Measurements from ENCODE around the gene KMT2D.
A peak's percentile ranks its signal among the peaks of the same experiment; 100 is the strongest.

Gene KMT2D

DNA sequence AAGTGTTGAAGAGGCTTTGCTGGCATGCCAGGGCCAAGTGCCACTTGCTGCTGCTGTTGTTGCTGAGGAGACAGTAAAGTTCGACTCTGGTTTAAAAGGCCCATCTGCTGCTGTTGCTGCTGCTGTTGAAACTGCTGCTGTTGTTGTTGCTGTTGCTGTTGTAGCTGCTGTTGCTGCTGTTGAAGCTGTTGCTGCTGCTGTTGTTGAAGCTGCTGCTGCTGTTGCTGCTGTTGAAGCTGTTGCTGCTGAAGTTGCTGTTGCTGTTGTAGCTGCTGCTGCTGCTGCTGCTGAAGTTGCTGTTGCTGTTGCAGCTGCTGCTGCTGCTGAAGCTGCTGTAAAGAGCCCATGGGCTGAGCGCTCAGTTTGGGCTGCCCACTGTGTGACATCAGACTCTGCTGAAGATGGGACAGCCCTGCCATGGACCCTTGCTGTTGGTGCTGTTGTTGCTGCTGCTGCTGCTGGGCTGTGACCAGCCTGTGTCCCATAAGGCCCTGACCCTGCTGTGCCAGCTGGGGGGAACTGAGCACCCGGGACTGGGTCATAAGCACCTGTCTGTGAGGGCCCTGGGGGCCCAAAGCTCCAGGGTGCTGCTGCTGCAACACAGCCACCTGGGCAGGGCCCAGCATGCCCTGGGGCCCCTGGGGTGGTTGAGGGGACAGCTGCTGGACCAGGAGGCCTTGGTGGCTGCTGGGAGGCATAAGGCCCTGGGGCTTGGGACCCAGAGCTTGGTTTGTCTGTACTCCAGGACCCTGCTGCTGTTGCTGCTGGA, 27.7 kb downstream of the KMT2D start:
- no peak for DNase-seq

DNA sequence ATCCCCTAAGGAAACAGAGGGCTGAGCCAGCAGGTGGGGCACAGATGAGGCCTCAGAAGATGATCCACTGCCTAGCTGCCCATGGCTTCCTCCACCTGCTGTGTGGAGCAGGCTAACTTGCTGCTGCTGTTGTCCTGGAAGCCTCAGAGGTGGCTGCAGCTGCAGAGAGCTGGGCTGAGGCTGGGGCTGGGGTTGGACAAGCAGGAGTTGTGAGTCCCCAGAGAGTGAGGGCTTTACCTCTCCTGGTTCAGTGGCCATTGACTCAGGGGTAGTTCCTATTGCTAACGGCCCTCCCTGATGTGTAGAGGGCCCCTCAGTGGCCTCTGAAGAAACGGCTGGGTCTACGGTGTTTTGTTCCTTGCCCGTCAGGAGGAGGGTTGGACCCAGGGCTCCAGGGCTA, 28.3 kb downstream of the KMT2D start:
- DNase-seq: no peak

DNA sequence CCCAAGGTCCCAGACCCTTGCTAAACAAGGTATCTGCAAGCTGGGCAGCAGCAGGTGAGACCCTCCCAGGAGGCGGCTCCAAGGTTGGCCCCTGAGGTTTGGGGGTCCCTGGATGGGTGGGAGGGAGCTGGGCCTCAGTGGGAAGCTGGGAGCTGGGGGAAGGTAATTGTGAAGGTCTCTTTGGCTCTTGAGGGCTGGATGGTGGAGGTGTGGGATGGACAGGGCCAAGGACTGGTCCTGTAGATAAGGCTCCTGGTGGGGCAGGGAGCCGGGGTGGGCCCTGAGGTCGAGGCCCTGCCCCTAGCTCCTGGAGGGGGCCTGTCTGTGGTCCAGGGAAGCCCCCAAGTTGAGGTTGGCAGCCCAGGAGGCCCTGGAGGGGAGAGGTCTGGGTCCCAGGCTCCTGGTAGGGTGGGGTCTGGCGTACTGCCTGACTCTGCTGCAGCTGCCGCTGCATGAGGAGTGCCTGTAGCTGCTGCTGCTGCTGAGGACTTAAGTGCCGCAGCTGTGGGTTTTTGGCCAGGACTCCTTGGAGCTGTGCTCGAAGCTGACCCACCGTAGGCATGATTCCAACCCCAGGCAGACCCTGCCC, 28.9 kb downstream of the KMT2D start:
- no peak for DNase-seq

DNA sequence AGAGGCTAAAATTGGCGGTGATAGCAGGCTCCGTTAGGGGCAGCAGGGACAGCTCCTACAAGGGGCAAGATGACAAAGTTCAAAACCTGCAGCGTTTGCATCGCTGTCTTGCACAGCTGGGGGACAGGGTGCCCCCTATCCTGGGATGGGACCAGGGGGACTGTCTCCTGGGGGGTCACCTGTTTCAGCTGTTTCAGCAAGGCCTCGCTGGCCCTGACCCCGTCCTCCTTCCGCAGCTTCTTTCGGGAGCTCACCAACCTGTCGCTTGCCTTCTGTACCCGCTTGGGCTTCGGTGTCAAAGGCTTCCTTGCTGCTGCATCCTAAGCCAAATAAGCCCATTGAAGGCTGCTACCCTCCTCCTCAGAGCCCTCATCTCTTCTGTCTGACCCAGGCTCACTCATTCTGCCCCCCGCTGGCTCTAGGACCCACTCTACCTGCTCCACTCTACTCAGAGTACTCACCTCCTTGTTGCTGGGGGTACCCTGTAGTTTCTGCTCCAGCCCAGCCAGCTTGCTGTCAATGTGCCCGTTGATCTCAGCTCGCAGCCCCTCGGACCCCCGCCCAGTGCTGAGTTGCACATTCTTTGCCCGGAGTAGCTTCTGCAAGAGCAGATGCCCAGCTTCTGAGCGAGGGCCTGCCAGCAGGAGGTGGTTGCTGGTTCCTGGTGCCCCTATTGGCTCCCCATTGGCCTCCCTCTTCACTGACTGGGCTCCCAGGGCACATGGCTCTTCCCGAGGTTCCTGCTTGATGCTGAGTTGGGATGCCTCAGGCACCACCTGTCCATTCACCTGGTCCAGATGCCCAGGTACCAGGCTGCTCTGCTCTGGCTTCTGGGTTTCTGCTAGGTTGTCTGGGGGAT, 29.7 kb downstream of the KMT2D start:
- DNase-seq: no peak

DNA sequence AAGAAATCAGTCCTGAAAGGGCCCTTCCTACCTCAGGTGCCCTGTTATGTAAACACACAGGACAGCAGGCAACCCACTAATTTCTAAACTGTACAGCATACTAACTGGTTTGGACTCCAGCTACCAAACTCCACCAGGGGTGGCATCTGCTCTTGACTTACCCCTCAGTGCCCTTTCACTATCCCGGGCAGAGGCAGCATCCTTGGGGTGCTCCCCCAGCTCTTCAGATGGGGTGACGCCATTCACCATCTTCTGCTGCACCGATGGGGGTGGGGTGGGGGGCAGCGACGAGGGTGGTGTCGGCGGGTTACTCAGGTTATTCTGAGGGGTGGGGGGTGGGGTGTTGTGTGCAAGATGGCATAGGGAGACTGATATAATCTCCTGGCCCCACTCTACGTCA, 30.5 kb downstream of the KMT2D start:
- DNase-seq: no peak

DNA sequence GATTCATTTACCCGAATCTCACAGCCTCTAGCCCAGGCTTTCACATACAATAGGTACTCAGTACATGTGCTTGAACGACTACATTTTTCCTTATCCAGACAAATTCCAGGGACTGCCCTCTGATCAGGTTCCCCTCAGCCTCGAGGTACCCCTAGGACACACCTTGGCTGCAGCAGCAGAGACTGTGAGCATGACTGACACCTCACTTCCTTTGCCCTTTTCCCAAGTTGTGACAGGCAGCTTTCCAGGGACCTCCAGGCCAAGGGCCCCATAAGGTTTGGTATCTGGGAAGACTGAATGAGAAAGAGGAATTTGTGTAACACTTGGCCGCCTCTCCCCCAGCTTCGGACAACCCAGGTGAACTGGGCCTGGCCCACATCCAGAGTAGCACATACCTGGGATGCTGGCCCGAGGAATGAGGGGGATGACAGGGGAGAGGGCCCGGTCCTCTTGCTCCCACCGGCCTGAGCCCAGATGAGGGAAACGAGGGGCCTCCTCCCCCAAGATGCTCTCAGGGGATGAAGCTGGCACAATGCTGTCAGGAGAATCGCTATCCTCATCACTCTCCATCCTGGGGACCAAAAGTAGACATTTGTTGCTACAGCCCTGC, 31.8 kb downstream of the KMT2D start:
- DNase-seq: no peak

DNA sequence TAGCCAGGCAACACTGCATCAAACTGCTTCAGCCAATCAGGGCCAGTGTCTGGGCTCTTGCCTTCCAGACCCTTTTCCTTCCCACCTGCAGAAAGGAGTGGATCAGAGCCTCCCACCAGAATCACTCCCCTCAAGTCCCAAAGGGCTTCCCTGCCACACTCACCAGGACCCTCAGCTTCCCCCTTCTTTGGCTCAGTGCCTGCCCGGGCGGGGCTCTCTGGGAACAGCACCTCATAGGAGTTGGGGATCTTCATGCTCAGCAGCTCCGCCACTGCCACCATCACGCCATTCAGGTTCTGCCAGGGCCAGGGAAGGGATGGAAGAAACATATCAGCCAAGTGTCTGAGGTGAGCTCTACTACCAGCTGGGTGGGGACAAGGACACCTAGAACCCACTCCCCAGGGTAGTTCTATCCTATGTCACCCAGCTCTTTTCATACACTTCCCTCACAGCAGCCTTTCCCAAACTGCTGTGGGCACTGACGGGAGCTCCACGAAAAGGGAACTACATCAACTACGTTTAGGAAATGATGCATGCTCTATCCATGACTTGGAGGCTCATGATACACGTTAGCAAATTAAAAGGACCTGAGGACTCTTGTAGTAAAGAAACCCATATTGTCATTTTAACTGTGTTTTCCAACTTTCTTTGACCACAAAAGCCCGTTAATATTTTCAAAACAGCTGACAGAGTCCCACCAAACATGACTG, 32.6 kb downstream of the KMT2D start:
- no peak for DNase-seq

DNA sequence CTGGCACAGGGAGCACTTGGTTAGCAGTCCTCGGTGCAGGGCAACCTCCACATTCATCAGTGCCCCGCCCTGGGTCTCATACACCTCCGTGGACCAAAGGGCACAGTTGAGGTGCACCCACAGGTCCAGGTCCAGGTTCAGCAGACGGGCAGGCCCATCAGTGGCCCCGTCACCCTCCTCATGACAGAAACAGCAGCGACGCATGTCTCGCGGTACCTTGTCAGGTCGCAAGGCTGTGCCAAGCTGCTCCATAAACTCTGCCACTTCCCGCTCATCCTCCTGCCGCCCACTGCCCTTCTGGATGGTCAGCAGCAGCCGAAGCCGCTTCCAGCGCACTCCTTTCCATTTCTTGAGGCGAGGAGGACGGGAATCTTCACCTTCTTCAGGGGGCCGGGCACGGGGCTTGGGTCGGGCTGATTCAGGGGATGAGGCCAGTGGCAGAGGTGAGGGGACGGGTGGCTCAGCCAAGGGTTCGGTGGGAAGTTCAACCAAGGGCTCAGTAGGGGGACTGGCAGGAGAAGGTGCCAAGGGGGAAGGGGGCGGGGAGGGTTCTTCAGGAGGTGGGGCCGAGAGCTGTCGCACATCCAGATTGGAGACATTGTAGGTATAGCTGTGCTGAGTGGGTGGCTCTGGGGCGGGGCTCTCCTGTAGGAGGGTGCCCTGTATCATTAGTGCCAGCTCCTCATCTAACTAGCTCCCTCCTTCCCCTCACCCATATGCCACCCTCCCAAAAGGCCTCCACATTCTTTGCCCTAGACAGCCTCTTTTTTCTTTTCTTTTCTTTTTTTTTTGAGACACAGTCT, 33.7 kb downstream of the KMT2D start:
- no peak for DNase-seq

DNA sequence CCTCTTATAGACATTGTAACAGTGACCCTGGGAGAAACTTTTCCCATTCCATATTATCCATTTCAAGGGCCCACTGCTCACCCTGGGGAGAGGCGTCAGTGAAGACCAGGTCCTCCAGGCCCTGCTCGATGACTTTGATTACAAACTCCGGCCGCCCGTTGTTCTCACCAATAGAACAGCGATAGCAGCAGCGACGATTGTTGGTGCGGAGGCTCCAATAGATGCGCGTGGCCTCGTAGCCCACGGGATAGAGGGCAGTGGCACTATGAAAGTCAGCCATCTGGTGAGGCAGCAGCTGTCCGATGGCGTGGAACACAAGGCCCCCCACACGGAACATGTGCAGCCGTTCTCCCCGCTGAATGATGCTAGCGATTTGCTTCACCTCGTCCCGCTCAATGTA, 34.5 kb downstream of the KMT2D start:
- DNase-seq: no peak

DNA sequence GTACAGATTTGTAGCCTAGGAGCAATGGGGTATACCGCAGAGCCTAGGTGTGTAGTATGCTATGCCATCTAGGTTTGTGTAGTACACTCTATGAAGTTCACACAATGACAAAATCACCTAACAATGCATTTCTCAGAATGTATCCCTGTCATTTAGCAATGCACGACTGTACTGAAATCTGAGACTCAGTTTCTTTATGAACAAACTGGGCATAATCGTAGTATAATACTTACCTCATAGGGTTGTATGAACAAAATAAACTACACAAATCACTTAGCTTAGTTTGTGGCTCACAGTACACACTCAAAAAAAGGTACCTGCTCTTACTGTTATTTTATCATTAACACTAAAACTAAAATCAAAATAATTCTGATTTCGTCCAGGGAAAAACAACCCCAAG, 35.1 kb downstream of the KMT2D start:
- no peak for DNase-seq

DNA sequence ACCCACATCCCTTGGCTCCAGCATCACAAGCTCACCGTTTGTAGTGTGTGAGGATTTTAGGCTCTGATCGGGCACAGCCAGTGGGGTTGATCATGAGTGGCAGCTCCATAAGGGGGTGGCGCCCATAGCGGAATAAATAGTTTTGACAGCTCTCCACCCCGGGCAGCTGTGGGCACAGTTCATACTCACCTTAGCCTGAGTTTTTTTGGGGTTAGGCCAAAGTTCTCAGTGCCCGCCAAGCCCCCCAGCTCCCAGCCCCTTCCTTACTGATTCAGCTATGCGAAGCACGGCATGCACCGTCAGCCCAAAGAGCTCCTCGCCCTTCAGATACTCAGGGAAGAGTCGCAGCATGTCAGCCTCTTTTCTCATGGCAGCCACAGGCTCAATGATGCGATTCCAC, 36.1 kb downstream of the KMT2D start:
- DNase-seq: no peak

DNA sequence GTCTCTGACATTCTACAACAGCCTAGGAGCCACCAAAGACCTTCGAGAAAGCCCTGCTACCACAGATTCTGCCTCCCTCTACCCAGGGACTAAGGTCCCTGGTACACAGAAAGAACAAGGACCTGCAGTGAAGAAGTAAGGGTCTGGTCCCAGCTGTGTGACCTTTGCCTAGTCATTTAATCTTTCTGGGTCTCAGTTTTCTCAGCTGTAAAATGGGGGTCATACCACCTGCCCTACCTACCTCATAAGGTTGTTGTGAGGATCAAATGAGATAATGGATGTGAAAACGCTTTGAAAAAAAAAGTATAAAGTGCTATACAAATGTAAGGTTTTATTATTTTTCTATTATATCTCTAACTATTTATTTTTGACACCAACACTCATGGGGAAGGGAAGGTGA, 36.8 kb downstream of the KMT2D start:
- no peak for DNase-seq

DNA sequence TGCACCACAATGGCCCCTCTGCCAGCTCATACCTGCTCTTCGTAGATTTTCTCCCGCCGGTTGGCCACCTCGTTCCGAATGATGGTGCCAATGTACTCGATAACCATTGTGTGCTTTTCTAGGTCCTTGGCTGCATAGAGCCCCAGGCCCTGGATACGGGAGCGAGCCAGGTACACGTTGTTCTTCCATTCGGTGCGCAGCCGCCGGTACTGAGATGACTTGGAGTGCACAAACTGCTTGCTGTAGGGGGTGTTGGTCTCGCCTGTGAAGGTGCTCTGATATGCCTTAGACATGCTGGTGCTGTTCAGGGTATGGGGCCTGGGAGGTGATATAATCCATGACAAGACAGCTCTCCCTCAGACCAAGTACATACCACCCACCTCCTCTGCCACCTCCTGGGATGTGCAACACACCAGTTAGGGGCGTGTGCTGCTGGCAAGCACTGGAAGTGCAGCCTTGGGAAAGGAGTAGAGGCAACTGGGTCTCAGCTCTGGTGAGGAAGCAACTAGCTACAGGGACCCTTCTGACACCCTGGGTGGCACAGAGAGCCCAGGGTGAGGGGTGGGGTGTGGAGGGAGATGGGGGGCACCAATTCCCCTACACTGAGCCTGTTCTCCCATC, 37.9 kb downstream of the KMT2D start:
- no peak for DNase-seq

DNA sequence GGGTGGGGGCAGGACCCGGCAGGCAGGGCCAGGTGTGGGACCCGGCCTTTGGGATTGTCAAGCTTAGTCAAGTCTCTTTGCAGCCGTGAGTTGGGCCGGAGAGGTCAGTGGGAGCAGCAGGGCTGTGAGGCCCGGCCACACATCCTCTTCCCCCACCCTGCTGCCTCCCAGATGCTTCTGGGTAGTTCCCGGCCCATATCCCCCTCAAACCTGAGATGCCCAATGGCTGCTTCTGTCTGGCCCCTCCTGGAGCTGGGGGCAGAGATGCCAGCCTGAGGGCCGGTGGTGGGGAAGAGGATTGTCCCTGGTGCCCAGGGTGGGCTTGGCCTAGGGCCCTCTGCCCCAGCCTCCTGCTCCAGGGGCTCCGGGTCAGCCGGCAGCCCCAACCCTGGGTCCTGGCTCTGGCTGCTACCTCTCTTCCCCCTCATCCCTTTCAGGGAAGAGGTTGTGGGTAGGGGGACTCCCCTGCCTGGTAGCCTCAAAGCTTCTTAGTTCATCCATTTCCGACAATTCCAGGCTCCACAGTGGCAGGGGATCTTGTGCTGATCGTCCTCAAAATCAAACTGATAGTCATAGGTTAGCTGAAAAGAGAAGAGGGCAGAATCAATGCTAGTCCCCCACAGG, 39.2 kb downstream of the KMT2D start:
- no peak for DNase-seq

DNA sequence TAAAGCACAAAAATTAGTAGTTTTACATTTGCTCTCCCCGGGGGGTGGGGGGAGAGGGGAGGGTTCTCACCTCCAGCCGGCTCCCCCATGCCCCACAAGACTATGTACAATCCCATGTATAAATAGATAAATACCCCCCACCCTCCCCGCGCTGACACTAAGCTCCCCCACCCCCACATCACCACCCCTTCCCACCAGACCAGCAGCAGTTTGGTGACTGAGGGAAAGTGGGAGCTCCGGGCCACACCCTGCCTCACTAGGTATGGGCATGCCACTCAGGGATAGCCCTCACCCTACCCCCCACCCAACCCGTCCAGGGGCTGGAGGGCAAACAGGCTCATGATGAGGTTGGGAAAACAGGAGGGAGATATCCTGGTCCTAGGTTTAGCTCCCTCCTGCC, 40.2 kb downstream of the KMT2D start:
- DNase-seq: no peak

DNA sequence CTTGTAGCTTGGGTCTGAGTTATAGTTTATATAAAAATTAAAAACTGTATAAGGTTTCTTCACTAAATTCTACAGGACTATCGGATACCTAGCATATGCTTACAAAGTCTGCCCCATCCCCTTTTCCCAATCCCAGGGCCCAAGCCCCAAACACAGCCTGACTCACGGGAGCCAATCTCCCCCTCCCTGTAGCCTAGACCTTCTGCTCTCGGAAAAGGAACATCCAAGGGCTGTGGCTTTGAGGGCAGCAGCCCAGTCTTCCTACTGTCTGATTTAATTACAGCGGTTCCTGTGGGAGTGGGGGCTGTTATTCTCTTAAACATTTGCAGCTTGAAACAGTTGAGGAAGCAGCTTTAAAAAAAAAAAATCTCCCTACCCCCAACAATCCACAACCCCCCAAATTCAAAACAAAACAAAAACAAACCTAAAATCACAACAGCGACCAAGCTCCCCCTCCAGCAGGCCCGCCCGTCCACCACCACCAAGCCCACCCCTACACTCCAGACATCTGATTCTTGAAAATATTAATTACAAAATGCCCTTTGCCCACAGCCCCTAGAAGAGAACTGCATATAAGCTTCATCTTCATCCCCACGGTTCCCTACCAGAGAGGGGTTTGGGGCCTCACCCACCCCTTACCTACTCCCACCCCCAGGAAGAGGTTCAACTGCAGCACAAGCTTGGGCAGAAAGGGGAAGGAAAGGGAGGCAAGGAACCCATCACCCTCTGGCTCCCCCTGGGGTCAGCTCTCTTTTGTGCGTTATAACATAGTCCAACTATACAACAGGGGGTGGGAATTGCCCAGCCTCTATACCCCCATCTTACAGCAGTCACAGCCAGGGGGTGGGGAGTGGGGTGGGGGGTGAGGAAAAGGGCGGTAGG, 40.9 kb downstream of the KMT2D start:
- no peak for DNase-seq

DNA sequence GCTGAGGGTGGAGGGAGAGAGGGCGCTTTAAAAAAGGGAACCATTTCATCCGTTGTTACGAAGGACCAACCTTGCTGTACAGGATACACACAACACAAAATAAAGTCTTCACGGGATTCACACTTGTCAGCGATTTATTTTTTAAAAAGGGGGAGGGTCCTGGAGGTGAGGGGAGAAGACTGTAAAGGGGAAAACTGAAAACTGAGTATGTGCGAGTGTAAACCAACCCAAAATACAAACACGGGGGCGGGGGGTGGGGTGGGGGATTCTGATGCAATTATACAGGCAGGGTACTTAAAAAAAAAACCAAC, 41.5 kb downstream of the KMT2D start:
- DNase-seq: no peak

DNA sequence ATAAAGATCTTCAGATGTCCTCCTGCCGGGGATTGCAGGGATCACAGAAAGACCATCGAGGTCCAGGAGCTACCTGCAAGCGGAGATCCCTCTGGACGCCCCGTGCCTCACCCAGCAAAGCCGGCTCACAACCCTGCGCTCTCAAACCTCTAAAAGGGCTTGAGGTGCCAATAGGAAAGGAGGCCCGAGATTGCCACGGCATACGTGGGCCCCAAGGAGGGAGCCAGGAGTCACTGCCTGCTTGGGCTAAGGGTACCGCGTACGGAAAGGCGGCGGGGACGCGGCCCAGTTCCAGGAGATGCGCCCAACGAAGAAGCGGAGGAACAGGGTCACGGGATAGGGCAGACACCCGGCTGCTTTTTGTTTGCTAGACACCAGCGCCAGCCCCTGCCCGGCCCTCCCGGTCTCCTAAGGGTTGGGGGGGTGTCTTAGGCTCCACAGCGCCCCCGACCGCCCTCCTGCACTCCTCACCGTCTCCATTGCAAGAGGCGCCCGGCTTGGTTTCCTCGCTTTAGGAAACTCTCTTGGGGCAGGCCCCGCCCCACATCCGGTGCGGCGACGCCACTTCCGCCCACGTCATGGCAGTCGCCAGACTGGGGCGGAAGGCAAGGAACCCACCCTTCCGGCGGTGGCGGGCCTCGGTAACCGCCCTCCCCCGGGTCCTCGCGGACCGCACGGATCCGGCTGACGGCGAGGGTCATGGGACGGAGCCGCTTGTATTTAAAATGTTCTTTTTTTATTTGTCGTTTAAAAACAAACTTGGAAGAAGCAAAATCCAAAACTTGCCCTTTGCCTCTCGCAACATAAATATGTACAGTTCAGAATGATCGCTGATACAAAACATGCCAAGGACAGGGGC, 42.1 kb downstream of the KMT2D start, which contains the start of gene PRKAG1:
TSS of gene PRKAG1 (minus strand) at position 516 of the 859 bp plus-strand sequence. CDS start at position 480, 36 bp downstream.
- peak; percentile 94 for DNase-seq

DNA sequence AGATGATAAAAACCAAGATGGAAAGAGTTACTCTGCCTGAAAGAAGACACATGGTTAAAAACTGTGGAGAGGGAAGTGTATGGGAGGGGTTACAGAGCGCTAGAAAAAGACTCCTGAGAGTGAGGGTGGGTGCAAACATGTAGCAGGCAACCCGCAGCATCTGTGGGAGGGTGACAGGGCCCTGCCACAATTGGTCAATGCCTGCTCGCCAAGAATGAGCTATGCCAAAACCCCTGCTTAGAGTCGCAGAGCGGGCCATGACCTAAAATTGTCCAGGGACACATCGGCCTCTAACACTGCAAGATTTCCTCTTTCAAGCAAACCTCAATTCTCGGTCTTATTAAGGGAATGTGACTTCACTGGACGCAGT, 42.7 kb downstream of the KMT2D start:
- no peak for DNase-seq

Measured in NCI-H2107 (cell line).